Peyer's patch (tissue), 4 donors: Measurements from ENCODE around the gene GALNS. TPM values are rescaled to one million over a fixed set of nuclear protein-coding genes. Genes with fewer than 3 reads are reported as not detected.

Experiments
- DNase-seq, 3 donors: peaks; one replicate each; pipeline ENCODE4 v3.0.0-alpha.2; 2017 to 2019
- H3K27ac ChIP-seq, 4 donors: fragments of 200-600 bp; sonication (generic); one replicate each; pipeline ENCODE4 v1.5.1; 2016 to 2019
- H3K27me3 ChIP-seq, 2 donors: fragments of 200-600 bp; sonication (generic); one replicate each; pipeline ENCODE4 v1.5.1; 2019
- H3K36me3 ChIP-seq, 3 donors: fragments of 200-600 bp; sonication (generic); one replicate each; pipeline ENCODE4 v1.5.1; 2016 to 2019
- H3K4me1 ChIP-seq, 4 donors: fragments of 200-600 bp; sonication (generic); one replicate each; pipeline ENCODE4 v1.5.1; 2016 to 2019
- H3K4me3 ChIP-seq, 4 donors: fragments of 200-600 bp; sonication (generic); 1 replicate in 3 of 4; 2 replicates in 1 of 4; pipeline ENCODE4 v1.5.1; 2016 to 2019; ENCODE audit warnings: mild to moderate bottlenecking in 1 of 4
- H3K9me3 ChIP-seq, 4 donors: fragments of 200-600 bp; sonication (generic); one replicate each; pipeline ENCODE4 v1.5.1; 2016 to 2019; ENCODE audit warnings: mild to moderate bottlenecking in 1 of 4
- POLR2A ChIP-seq, 2 donors: fragments of 450-650 bp; IDR thresholded peaks; one replicate each; pipeline ENCODE4 v1.5.1; 2017; ENCODE audit warnings: antibody characterized with exemption in 2 of 2, mild to moderate bottlenecking in 2 of 2, moderate library complexity in 2 of 2
- total RNA-seq, 4 donors: library from RNA; depleted of rRNA; stranded (reverse); fragments of >200 nt; gene quantifications; one replicate each; pipeline ENCODE4 v1.1.0, GENCODE V29; 2016
- TF ChIP-seq, protein P1 (sequence below), 6 experiments: fragments of 450-650 bp in 4 of 6; fragments of 200-600 bp in 2 of 6; sonication (generic) in 1 of 6; IDR thresholded peaks; one replicate each; pipeline ENCODE4 v1.5.1; 2017 to 2019; ENCODE audit warnings: antibody characterized with exemption in 6 of 6, mild to moderate bottlenecking in 3 of 6, moderate library complexity in 1 of 6

The GALNS gene
- total RNA-seq, 4 donors from 2014 or later: 46.4 to 180 (median 133) TPM

DNA sequence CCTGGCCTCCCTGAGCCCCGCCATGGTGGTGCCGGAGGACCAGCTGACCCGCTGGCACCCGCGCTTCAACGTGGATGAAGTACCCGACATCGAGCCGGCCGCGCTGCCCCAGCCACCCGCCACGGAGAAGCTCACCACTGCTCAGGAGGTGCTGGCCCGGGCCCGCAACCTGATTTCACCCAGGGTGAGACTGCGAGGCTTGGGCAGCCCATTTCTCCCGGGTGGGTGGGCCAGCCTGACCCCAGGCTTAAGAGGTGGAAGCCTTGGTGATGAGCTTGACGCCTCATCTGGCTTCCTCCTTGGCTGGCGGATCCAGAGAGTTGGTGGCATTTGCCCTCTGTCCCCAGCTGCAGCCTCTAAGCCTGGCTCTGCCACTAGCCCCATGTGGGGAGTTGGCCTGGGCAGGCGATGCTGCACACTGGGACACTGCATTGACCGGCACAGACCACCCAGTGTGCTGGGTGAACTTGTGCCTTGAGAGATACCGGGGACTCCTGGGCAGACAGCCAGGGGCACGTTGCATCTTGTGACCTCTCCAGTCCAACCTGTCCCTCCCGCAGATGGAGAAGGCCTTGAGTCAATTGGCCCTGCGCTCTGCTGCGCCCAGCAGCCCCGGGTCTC lies 50.1 kb downstream of the GALNS start:
- TF ChIP-seq, protein P1, sequence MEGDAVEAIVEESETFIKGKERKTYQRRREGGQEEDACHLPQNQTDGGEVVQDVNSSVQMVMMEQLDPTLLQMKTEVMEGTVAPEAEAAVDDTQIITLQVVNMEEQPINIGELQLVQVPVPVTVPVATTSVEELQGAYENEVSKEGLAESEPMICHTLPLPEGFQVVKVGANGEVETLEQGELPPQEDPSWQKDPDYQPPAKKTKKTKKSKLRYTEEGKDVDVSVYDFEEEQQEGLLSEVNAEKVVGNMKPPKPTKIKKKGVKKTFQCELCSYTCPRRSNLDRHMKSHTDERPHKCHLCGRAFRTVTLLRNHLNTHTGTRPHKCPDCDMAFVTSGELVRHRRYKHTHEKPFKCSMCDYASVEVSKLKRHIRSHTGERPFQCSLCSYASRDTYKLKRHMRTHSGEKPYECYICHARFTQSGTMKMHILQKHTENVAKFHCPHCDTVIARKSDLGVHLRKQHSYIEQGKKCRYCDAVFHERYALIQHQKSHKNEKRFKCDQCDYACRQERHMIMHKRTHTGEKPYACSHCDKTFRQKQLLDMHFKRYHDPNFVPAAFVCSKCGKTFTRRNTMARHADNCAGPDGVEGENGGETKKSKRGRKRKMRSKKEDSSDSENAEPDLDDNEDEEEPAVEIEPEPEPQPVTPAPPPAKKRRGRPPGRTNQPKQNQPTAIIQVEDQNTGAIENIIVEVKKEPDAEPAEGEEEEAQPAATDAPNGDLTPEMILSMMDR (IDR thresholded peaks at IDR 0.05): no peak
- TF ChIP-seq POLR2A (IDR thresholded peaks at IDR 0.05): no peak
- H3K27me3 ChIP-seq: no peaks in the 10 kb centered on the region
- H3K27ac ChIP-seq: no peak overlapping the region
- H3K4me3 ChIP-seq: no peak overlapping the region
- H3K36me3 ChIP-seq: peaks cover 0 to 18% (median 0%) of the 10 kb centered on the region in 3 donors
- DNase-seq: no peak
- H3K9me3 ChIP-seq: no peaks in the 10 kb centered on the region
- H3K4me1 ChIP-seq: peaks cover 6 to 31% (median 22%) of the 10 kb centered on the region in 4 donors

DNA sequence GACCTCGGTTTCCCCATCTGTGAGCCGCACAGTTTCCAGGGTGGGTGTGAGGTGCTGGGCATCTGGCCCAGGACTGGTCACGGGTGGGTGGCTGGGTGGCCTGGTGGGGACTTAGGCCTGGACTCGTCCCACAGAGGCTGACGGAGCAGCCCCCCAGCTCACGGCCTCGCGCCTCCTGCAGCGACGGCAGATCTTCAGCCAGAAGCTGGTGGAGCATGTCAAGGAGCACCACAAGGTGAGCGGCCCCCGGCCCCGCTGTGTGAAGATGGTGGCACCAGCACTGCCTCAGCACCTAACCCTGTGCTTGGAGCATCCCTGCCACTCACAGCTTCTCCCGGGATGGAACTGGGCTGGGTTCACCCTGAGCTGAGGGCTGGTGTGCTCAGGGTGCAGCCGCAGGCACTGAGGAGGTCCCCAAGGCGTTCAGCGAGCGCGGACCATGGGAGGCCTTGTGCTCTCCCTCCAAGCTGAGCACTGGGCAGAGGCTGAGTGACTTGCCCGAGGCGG lies 50.8 kb downstream of the GALNS start:
- no peak for DNase-seq
- Histone ChIP-seq H3K4me3 (no peak overlapping the region), H3K4me1 (peaks cover 6 to 29% (median 20%) of the 10 kb centered on the region in 4 donors), H3K27me3 (no peaks in the 10 kb centered on the region), H3K27ac (no peak overlapping the region), H3K36me3 (peaks cover 0 to 18% (median 0%) of the 10 kb centered on the region in 3 donors), H3K9me3 (no peaks in the 10 kb centered on the region)
- TF ChIP-seq POLR2A (IDR thresholded peaks at IDR 0.05): no peak
- TF ChIP-seq, protein P1 (IDR thresholded peaks at IDR 0.05): no peak

DNA sequence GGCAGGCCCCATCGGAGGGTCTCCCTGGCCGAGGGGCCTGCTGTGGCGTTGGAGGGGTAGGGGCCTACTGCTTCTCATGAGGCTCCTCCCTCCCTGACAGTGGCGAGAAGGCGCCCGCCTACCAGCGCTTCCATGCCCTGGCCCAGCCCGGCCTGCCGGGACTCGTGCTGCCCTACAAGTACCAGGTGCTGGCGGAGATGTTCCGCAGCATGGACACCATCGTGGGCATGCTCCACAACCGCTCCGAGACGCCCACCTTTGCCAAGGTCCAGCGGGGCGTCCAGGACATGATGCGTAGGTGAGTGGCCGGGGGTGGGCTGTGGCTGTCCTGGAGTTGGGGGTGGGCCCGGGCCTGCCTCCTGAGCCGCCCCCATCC lies 51.4 kb downstream of the GALNS start:
- Histone ChIP-seq H3K4me3 (no peak overlapping the region), H3K27ac (no peak overlapping the region), H3K9me3 (no peaks in the 10 kb centered on the region), H3K27me3 (no peaks in the 10 kb centered on the region), H3K4me1 (peaks cover 6 to 23% (median 15%) of the 10 kb centered on the region in 4 donors), H3K36me3 (peaks cover 0 to 18% (median 0%) of the 10 kb centered on the region in 3 donors)
- DNase-seq: no peak
- TF ChIP-seq, protein P1 (IDR thresholded peaks at IDR 0.05): no peak
- TF ChIP-seq POLR2A (IDR thresholded peaks at IDR 0.05): no peak

DNA sequence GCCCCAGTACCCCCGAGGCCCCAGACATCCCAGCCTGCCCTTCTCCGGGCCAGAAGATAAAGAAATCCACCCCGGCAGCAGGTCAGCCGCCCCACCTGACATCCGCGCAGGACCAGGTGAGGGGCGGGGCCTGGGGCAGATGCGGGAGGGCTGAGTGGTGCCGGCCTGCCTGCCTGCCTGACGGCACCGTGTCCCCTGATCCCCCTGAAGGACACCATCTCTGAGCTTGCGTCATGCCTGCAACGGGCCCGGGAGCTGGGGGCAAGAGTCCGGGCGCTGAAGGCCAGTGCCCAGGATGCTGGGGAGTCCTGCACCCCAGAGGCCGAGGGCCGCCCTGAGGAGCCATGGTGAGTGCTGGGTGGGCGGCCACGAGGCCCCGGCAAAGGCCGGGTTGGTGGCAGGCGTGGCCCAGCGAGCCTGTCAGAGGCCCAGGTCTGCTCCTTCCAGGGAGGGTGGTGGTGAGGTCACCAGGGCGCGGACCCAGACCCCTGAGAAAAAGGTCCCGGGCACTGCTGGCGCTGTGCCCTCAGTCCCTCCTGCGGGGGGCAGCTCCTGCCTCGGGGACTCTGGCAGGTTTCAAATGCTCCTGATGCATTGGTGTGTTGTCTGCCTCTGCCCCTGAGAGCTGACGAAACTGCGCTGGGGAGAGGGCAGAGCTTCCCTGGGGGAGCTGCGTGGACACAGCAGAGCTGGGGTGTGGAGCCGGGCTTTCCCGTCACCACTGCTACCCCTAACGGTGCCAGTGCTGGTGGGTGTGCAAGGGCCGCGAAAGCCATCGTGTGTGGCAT lies 52.0 kb downstream of the GALNS start:
- Histone ChIP-seq H3K27ac (peak overlapping the region in 1 of 4 donors; percentile 78), H3K36me3 (peaks cover 0 to 17% (median 0%) of the 10 kb centered on the region in 3 donors), H3K4me3 (peak overlapping the region in 3 of 4 donors; percentile 51 to 88 (median 65)), H3K4me1 (peaks cover 6 to 17% (median 12%) of the 10 kb centered on the region in 4 donors), H3K9me3 (no peaks in the 10 kb centered on the region), H3K27me3 (no peaks in the 10 kb centered on the region)
- TF ChIP-seq POLR2A (IDR thresholded peaks at IDR 0.05): no peak
- TF ChIP-seq, protein P1 (IDR thresholded peaks at IDR 0.05): no peak
- no peak for DNase-seq

DNA sequence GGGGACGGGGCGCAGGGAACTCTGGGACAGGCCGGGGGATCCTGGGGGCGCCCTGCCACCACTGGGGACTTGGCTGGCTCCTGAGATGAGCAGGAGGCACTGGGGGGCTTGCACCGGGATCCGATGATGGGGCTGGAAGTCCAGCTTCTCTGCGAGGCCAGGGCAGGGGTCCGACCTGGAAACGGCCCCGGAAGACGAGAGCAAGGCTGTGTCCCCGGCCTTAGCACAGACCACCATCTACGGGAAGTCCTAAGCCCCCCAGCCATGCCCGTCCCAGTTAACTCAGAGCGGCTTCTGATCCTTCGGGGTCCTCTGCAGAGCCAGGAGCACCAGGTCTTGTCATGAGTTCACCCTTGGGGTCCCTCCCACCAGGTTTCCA lies 52.6 kb downstream of the GALNS start:
- no peak for TF ChIP-seq POLR2A (IDR thresholded peaks at IDR 0.05)
- TF ChIP-seq, protein P1 (IDR thresholded peaks at IDR 0.05): no peak
- no peak for DNase-seq
- H3K4me3 ChIP-seq: peak overlapping the region; percentile 51 to 88 (median 60)
- H3K27ac ChIP-seq: peak overlapping the region in 1 of 4 donors; percentile 78
- no peaks in the 10 kb centered on the region for H3K27me3 ChIP-seq
- H3K36me3 ChIP-seq: peaks cover 0 to 11% (median 0%) of the 10 kb centered on the region in 3 donors
- H3K9me3 ChIP-seq: no peaks in the 10 kb centered on the region
- H3K4me1 ChIP-seq: peaks cover 6 to 15% (median 11%) of the 10 kb centered on the region in 4 donors
